ENCODE data around the gene RPP14.

RPP14 gene

GRCh38 chr3:58260261-58260731 is 45.7 kb upstream of the RPP14 start:
- no peak for DNase-seq
- Histone ChIP-seq H3K9me2 (replicated peaks; ENCODE audit: insufficient read depth, low read length) (no peaks in the 10 kb centered on the region), H3K4me1 (ENCODE audit: low read length) (no peaks in the 10 kb centered on the region), H3F3A (ENCODE audit: insufficient read depth, low read length) (no peaks in the 10 kb centered on the region), H2AFZ (ENCODE audit: low read length) (no peak overlapping the region), H3K36me3 (replicated peaks; ENCODE audit: insufficient read depth, low read length) (no peaks in the 10 kb centered on the region), H3K9me3 (replicated peaks; ENCODE audit: insufficient read depth, low read length) (no peaks in the 10 kb centered on the region), H3K9ac (ENCODE audit: low read length) (no peak overlapping the region), H3K4me3 (ENCODE audit: low read length) (no peak overlapping the region), H3K4me2 (ENCODE audit: low read depth, low read length) (no peak overlapping the region), H3K27me3 (replicated peaks; ENCODE audit: insufficient read depth, low read length) (no peaks in the 10 kb centered on the region), H3K27ac (ENCODE audit: low read length) (no peak overlapping the region), H4K20me1 (ENCODE audit: insufficient read depth, low read length) (no peaks in the 10 kb centered on the region), H3K79me2 (ENCODE audit: low read length) (no peaks in the 10 kb centered on the region)
- TF ChIP-seq CTCF (IDR thresholded peaks at IDR 0.05; ENCODE audit: low read length) (no peak), EZH2phosphoT487 (IDR thresholded peaks at IDR 0.05; ENCODE audit: low read length) (no peak), EZH2 (optimal IDR thresholded peaks at IDR 0.05; ENCODE audit: low read depth, low read length) (no peak)

GRCh38 chr3:58260733-58261132 is 45.3 kb upstream of the RPP14 start:
- DNase-seq, result no peak
- H3K27ac ChIP-seq (ENCODE audit: low read length), result no peak overlapping the region
- no peak overlapping the region for H3K9ac ChIP-seq (ENCODE audit: low read length)
- no peaks in the 10 kb centered on the region for H3F3A ChIP-seq (ENCODE audit: insufficient read depth, low read length)
- H3K4me2 ChIP-seq (ENCODE audit: low read depth, low read length), result no peak overlapping the region
- H3K27me3 ChIP-seq (replicated peaks; ENCODE audit: insufficient read depth, low read length), result no peaks in the 10 kb centered on the region
- no peaks in the 10 kb centered on the region for H3K9me3 ChIP-seq (replicated peaks; ENCODE audit: insufficient read depth, low read length)
- TF ChIP-seq EZH2phosphoT487 (IDR thresholded peaks at IDR 0.05; ENCODE audit: low read length), result no peak
- no peak for TF ChIP-seq CTCF (IDR thresholded peaks at IDR 0.05; ENCODE audit: low read length)
- TF ChIP-seq EZH2 (optimal IDR thresholded peaks at IDR 0.05; ENCODE audit: low read depth, low read length), result no peak
- no peaks in the 10 kb centered on the region for H4K20me1 ChIP-seq (ENCODE audit: insufficient read depth, low read length)
- no peaks in the 10 kb centered on the region for H3K9me2 ChIP-seq (replicated peaks; ENCODE audit: insufficient read depth, low read length)
- no peak overlapping the region for H3K4me3 ChIP-seq (ENCODE audit: low read length)
- H3K4me1 ChIP-seq (ENCODE audit: low read length), result no peaks in the 10 kb centered on the region
- H3K36me3 ChIP-seq (replicated peaks; ENCODE audit: insufficient read depth, low read length), result no peaks in the 10 kb centered on the region
- H2AFZ ChIP-seq (ENCODE audit: low read length), result no peak overlapping the region
- no peaks in the 10 kb centered on the region for H3K79me2 ChIP-seq (ENCODE audit: low read length)

- H3K9me3 ChIP-seq (replicated peaks; ENCODE audit: insufficient read depth, low read length), result no peaks in the 10 kb centered on the region
- no peak overlapping the region for H3K4me3 ChIP-seq (ENCODE audit: low read length)
- no peaks in the 10 kb centered on the region for H4K20me1 ChIP-seq (ENCODE audit: insufficient read depth, low read length)
- no peak overlapping the region for H3K9ac ChIP-seq (ENCODE audit: low read length)
- no peaks in the 10 kb centered on the region for H3K27me3 ChIP-seq (replicated peaks; ENCODE audit: insufficient read depth, low read length)
- H3K4me1 ChIP-seq (ENCODE audit: low read length), result no peaks in the 10 kb centered on the region
- no peaks in the 10 kb centered on the region for H3F3A ChIP-seq (ENCODE audit: insufficient read depth, low read length)
- DNase-seq, result no peak
- no peak overlapping the region for H2AFZ ChIP-seq (ENCODE audit: low read length)
- no peak for TF ChIP-seq EZH2 (optimal IDR thresholded peaks at IDR 0.05; ENCODE audit: low read depth, low read length)
- no peak for TF ChIP-seq EZH2phosphoT487 (IDR thresholded peaks at IDR 0.05; ENCODE audit: low read length)
- TF ChIP-seq CTCF (IDR thresholded peaks at IDR 0.05; ENCODE audit: low read length), result no peak
- H3K79me2 ChIP-seq (ENCODE audit: low read length), result no peaks in the 10 kb centered on the region
- H3K27ac ChIP-seq (ENCODE audit: low read length), result no peak overlapping the region
- H3K4me2 ChIP-seq (ENCODE audit: low read depth, low read length), result no peak overlapping the region
- no peaks in the 10 kb centered on the region for H3K9me2 ChIP-seq (replicated peaks; ENCODE audit: insufficient read depth, low read length)
- no peaks in the 10 kb centered on the region for H3K36me3 ChIP-seq (replicated peaks; ENCODE audit: insufficient read depth, low read length)
Measured at GRCh38 chr3:58261954-58262666, 43.9 kb upstream of the RPP14 start.
